Bronchial epithelial cell (primary cell): Measurements from ENCODE around the gene NOX5. TPM values are rescaled to one million over a fixed set of nuclear protein-coding genes. Genes with fewer than 3 reads are reported as not detected.

ENCODE experiments used
- DNase-seq: peaks from one replicate; pipeline ENCODE4 v3.0.0-alpha.2; 2010; ENCODE audit warnings: low read depth
- FAIRE-seq: peaks from 2 replicates; lab custom pipeline; 2011; peaks lifted over from hg19 to GRCh38; lab: Jason Lieb, UNC
- H3K27me3 ChIP-seq: 2 replicates; pipeline ENCODE4 v1.5.1; 2011; ENCODE audit warnings: low read length; ENCODE audit not compliant: control insufficient read depth, insufficient read depth
- H3K36me3 ChIP-seq: 2 replicates; pipeline ENCODE4 v1.5.1; 2011; ENCODE audit warnings: low read length; ENCODE audit not compliant: control insufficient read depth, insufficient read depth
- H3K4me3 ChIP-seq: 2 replicates; pipeline ENCODE4 v1.5.1; 2011; ENCODE audit warnings: mild to moderate bottlenecking, low read depth, low read length, control low read depth
- CTCF ChIP-seq: IDR thresholded peaks from 2 replicates; pipeline ENCODE4 v1.5.1; 2011; ENCODE audit warnings: mild to moderate bottlenecking, moderate library complexity, low read length, control low read depth, inconsistent platforms; ENCODE audit not compliant: insufficient read depth, severe bottlenecking
- total RNA-seq: library from RNA; depleted of rRNA; stranded (reverse); fragments of >200 nt; gene quantifications from 2 replicates; pipeline ENCODE4 v1.2.1, GENCODE V29; 2014

NOX5 gene
- total RNA-seq, 1 donor from 2014 or later: not detected

- Histone ChIP-seq H3K4me3 (no peak overlapping the region), H3K27me3 (peaks cover 2% of the 10 kb centered on the region), H3K36me3 (no peaks in the 10 kb centered on the region)
- no peak for FAIRE-seq
- DNase-seq: no peak
- no peak for TF ChIP-seq CTCF
These were observed 25.2 kb downstream of the NOX5 start for GRCh38 chr15:69039516-69040225.

GRCh38 chr15:69042531-69042930, 28.0 kb downstream of the NOX5 start:
- Histone ChIP-seq H3K36me3 (no peaks in the 10 kb centered on the region), H3K4me3 (no peak overlapping the region), H3K27me3 (peaks cover 2% of the 10 kb centered on the region)
- FAIRE-seq (no peak), DNase-seq (no peak)
- TF ChIP-seq CTCF: no peak

- TF ChIP-seq CTCF: no peak
- DNase-seq (no peak), FAIRE-seq (no peak)
- Histone ChIP-seq H3K27me3 (no peaks in the 10 kb centered on the region), H3K4me3 (no peak overlapping the region), H3K36me3 (no peaks in the 10 kb centered on the region)
These were observed 31.3 kb downstream of the NOX5 start for GRCh38 chr15:69045802-69046201.

GRCh38 chr15:69046781-69047180, 32.3 kb downstream of the NOX5 start:
- no peak for FAIRE-seq
- Histone ChIP-seq H3K4me3 (no peak overlapping the region), H3K36me3 (no peaks in the 10 kb centered on the region), H3K27me3 (no peaks in the 10 kb centered on the region)
- no peak for TF ChIP-seq CTCF
- DNase-seq: no peak

- FAIRE-seq (no peak), DNase-seq (no peak)
- no peak overlapping the region for H3K4me3 ChIP-seq
- no peaks in the 10 kb centered on the region for H3K36me3 ChIP-seq
- no peaks in the 10 kb centered on the region for H3K27me3 ChIP-seq
- TF ChIP-seq CTCF: no peak
These were observed 35.5 kb downstream of the NOX5 start for GRCh38 chr15:69049976-69050375.

- Histone ChIP-seq H3K4me3 (no peak overlapping the region), H3K27me3 (peaks cover 3% of the 10 kb centered on the region), H3K36me3 (no peaks in the 10 kb centered on the region)
- FAIRE-seq (no peak), DNase-seq (no peak)
- no peak for TF ChIP-seq CTCF
These were observed 40.8 kb downstream of the NOX5 start for GRCh38 chr15:69055251-69055650.
